LHCN-M2 (cell line): ENCODE data around the gene TRIO. TPM values are rescaled to one million over a fixed set of nuclear protein-coding genes. Genes with fewer than 3 reads are reported as not detected.

Experiments used
- DNase-seq: peaks from one replicate; pipeline ENCODE4 v3.0.0-alpha.2; 2012; ENCODE audit warnings: low read depth
- total RNA-seq: library from RNA; depleted of rRNA; stranded (reverse); fragments of >200 nt; gene quantifications from 2 replicates; pipeline ENCODE4 v1.2.3, GENCODE V29; 2014

The TRIO gene
- total RNA-seq, 1 experiment from 2014 or later: 168 TPM

DNA sequence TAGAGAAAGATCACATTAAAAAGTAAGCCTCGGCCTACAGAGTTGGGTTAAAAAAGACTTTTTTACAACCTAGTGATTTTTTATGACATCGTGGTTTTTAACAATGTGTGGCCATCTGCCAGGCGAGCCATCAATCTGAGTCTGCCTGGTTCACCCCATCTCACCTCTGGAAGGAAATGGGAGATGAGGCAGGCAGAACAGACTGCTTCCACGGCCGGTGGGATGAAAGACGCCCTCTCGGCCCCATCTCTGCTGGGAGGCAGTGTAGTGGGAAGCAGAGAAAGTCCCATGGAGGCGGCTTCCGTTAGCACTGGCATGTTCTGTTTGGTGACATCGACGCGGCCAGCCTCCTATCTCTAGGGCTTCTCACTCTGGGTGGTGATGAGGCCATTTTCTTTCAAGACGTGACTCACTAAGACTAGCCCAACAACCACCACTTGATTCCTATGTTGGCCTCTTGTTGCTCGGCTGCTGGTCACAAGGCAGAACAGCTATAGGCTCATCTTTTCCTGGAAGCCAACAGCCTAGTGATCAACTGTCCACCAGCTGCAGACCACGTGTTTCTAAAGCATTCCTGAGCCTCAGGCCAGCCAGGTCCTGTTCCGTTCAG, 306.0 kb downstream of the TRIO start:
- DNase-seq: peak; percentile 96

DNA sequence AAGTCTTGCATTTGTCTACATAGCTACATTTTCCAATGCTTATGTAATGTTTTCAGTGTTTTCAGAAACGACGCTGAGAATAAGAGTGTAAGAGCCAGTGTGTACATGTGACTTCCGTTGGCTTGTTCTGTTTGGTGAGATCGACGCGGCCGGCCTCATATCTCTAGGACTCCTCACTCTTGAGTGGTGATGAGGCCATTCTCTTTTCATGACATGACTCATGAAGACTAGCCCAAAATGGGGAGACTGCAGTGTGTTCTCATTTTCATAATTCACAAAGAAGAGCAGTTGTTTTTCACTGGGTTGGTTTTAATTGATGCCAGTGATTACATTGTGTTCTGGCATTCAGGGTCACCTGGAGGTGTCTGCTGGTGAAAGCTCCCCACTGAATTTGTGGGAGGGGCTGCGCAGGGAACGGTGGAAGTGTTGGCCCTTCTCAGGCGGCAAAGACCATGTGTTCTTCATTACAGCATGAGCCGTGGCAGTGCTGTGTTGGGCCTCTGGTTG, 306.9 kb downstream of the TRIO start:
- DNase-seq: peak; percentile 87

DNA sequence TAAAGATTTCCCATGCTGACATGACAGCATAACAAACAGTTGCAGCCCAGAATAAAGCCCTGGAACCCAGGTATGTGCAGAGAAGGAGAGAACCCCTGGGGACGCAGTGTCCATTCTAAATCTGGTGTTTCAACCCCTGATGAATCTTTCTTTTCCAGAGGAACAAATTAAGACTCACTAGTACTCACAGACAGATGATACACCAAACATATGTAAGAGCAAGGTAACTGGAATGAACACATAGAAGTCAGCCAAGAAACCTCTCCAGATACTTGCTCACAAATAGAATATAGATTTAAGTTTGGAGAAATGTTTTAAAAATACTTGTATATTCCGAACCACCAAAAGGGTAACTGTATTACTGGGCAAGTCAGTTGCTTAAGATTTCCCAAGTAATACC, 307.6 kb downstream of the TRIO start:
- no peak for DNase-seq

DNA sequence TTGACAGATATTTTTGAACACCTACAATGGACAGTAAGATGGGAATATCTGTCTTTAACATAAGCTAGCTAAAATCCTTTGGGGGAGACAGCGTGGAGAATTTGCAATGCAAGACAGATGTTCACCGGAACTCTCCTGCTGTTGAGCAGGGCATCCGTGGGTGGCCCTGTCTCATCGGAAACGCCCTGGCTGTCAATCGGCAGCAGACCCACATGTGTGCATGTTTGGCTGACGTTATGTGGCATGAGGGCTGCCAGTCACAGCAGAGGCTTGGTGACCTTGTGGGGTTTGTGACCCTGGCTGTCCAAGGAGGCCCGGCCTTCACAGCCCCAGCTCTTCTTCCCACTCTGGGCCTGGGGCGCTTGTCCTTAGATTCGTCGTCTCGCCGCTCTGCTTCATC, 308.7 kb downstream of the TRIO start:
- no peak for DNase-seq

DNA sequence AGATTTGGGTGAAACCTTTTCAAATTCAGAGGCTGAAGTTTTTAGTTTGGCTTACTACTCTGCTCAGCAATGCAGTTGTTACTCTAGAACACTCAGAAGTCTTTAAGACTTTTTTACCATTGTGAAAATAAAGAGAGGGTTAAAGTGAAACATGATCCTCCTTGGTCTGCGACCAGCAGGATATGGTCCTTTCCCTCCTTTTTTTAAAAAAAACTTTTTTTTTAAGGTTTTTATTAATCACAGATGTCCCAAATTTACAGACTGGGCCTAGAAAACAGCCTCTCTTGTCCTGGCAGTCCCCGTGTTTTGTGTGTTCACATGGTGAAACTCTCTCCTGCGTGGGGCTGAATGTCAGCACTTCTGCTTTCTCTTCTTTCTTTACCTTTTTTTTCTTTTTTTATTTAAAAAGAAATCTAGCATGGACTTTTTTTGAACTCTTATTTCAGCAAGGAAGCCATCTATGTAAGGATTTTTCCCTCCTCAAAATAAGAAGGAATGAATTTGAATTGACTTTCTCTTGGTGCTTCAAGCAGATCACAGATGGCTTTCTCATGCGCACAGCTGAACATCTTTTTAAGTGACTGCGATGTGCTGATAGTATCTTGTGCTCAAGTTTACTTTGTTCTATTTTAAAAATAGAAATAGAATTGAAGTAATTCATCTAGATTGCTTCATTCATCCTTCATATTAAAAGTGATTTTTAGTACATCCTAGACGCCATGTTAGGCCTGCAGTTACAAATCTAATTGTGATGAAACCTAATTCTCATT, 309.7 kb downstream of the TRIO start:
- DNase-seq: peak; percentile 42

DNA sequence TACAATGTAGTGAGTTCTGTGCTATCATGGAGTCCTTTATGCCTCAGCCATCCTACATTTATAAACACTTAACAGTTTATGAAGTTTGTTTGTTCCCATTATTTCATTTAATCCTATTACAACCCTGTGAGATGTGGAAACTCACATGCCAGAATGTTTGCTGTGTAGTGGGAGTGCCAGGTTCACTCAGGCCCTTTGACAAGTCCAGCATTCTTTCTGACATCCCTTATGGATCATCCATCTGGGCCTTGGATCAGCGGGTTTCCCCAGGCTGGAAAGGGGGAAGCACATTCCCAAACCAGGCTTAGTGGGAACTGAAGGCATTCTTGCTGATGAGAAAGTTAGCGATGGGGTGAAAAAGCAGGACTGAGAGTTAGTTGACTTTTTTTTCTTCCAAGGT, 310.3 kb downstream of the TRIO start:
- no peak for DNase-seq

DNA sequence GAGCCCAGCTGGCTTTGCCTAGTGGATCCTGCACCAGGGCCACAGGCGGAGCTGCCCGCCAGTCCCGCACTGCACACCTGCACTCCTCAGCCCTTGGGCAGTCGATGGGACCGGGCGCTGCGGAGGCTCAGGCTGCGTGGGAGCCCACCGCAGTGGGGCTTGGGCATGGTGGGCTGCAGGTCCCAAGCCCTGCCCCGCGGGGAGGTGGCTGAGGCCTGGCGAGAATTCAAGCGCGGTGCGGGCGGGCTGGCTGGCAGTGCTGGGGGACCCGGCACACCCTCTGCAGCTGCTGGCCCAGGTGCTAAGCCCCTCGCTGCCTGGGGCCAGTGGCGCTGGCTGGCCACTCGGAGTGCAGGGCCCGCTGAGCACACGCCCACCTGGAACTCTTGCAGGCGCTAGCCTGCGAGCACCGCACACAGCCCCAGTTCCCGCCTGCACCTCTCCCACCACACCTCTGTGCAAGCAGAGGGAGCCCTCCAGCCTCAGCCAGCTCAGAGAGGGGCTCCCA, 312.7 kb downstream of the TRIO start:
- DNase-seq: no peak

DNA sequence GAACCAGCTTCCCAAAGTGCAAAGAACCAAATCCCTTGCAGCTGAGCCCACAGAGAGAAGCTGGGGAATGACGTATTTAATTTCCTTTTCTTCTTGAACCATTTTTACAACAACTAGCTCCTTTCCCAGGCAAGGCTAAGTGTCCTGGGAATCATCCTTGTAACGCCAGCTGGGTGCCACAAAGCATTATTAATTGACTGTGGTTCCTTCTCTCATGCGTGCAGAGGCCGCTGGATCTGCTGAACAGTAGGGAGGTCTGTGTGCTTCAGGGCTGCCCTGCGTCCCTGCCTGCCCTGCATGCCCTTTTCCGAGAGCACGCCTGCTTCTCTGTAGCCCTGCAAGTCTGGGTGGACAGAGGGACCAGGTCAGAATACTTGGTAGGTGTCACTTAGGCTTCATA, 314.3 kb downstream of the TRIO start:
- DNase-seq: no peak

DNA sequence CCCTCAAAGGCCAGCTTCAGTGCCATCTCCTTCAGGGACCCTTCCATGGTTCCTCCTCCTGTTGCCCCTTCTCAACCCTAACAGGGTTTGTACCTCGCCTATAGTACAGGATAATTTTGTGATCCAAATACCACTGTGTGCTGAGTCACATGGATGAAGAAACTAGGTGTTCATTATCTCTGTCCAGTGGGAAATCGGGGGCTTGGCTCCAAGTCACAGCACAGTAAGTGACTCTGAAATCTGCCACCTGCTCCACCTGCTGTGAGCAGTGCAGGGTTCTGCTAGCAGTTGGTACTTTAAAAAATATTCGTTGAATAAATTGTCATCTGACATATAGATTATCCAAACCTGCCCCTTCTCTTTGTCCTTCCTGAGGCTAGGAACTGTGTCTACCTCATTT, 315.3 kb downstream of the TRIO start:
- no peak for DNase-seq

DNA sequence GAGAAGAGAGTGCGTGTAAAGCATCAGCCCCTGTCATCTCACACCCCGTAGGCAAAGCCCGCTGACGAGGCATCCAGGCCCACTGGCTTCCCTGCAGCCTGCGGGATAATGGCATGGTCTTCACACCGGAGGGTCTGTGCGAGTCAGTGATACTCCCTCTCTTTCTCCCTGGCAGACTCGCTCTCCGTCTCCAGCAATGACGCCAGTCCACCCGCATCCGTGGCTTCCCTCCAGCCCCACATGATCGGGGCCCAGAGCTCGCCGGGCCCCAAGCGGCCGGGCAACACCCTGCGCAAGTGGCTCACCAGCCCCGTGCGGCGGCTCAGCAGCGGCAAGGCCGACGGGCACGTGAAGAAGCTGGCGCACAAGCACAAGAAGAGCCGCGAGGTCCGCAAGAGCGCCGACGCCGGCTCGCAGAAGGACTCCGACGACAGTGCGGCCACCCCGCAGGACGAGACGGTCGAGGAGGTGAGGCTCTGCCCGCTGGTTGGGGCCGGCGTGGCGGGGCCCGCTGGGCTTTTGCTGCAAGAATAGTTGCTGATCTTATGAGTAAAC, 317.8 kb downstream of the TRIO start:
- DNase-seq: no peak

DNA sequence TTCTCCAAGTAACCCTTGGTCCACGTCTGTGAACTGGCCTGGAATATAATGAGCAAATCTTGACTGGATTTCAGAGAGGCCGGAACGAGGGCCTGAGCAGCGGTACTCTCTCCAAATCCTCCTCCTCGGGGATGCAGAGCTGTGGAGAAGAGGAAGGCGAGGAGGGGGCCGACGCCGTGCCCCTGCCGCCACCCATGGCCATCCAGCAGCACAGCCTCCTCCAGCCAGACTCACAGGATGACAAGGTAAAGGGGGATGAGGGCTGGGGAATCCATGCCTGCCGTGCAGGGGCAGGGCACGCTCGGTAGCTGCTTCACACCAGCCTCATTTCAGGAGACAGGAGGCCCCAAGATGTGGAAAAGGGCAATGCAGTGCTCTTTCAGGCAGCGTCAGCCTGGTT, 319.5 kb downstream of the TRIO start:
- no peak for DNase-seq

DNA sequence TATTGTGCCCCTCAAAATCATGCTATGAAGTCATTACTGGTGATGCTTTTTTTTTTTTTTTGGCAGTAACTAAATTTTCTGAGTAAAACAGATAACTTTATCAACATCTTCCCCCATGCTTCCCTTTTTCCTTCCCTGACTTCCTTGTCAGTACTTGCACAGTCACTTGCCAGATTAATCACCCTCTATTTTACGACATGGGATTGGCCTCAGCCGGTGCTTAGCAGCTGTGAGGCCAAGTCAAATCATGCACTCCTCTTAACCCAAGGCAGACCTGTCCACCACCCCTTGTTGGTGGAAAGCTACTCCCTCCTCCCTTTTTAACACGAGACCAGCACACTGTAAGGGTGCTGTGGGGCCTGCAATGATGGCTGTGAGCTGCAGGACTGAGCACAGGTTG, 320.5 kb downstream of the TRIO start:
- peak; percentile 83 for DNase-seq

DNA sequence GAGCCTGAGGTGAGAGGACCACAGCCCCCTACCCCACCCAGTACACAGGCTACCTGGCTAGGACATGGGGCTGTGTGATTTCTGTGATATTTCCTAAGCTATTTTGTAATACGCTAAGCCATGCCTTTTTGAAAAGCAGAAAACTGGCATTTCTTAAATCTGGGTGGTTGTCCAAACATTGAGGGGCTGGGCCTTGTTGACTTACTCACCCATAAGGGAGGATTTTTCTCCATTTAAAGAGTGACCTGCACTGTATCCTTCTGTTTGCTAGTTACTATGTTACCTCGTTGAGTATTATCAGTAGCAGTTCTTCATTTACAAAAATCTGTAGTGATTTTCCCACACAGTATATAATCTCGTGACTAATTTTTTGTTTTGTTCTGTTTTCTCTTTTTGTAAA, 321.0 kb downstream of the TRIO start:
- DNase-seq: no peak

DNA sequence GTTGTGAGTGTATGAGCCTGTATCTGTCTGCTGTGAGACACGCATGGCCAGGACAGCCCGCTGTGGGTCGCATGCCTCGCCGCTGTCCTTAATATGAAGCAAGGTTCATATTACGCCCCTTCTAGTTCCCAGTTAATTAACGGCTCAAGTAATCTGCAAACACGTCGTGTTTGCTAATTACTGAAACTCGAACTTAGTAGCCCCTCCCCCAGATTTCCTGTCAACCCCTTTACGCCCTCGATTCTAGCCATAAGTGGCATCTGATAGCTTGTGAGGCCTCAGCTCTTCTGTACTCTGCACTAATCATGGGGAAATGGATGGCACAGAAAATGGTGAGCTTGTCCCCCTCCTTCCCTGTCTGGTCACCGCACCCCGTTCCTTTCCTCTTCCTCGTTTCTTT, 321.5 kb downstream of the TRIO start:
- DNase-seq: no peak

DNA sequence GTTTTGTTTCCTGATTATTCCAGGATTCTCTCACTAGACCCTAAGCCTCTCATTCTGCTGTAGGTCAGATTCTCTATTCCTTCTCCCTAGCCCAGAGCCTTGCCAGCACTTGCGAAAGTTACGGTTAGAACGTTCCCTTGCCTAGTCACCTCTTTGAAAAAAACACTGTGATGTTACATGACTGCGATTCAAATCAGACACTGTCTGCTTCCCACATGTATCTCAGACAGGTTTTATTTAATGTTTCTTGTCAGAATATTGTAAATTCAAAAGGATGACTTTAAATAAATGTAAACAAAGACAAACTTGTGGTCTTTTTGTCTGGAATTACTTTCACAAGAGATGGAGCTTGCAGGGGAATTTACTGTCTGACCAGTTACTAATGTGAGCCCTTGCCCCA, 322.0 kb downstream of the TRIO start:
- no peak for DNase-seq

DNA sequence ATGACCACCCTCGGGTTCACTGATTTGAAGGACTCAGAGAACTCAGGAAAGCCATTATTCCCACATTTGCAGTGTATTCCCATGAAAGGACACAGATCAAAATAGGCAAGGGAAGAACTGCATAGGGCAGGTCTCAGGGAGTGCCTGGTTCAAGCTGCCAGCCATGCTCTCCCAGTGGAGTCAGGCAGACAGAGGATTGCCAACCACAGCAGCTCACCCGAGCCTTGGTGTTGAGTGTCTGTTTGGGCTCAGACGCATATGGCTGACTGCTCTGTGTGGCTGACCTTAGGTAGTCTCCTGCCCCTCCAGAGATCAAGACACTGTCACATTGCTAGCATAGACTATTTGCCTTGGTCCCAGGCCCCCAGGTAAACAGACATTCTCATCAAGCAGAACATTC, 322.6 kb downstream of the TRIO start:
- DNase-seq: no peak

DNA sequence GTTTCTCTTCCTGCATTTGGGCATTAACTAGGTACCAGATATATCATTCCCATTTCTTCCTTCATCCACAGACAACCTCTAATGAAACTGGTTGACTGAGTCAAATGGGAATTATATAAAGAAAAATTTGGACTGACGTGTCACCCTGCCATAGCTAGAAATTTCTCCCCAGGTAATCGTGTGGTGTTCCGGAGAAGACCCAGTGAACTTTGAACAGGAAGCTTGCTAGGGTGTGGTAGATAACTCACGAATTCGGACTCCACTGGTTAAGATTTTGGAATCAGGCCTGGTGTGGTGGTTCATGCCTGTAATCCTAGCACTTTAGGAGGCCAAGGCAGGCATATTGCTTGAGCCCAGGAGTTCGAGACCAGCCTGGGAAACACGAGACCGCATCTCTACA, 324.1 kb downstream of the TRIO start:
- no peak for DNase-seq

DNA sequence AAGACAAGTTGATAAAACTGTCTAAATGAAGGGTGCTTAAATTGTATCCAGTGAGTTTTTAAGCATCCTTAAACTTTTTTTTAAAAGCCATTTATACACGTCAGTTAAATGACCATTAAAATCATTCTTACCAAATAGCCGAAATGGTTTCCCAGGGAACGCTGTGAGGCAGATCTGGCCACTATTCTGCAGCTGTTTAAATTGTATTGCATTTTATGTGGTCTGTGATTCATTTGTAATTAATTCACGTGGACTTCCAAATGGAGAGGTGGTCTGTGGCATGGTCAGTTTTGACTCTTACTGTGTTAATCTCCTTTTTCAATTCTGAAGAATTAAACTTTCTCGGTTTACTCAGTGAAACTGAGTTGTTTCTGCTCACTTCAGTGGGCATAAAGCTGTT, 324.7 kb downstream of the TRIO start:
- peak; percentile 89 for DNase-seq

DNA sequence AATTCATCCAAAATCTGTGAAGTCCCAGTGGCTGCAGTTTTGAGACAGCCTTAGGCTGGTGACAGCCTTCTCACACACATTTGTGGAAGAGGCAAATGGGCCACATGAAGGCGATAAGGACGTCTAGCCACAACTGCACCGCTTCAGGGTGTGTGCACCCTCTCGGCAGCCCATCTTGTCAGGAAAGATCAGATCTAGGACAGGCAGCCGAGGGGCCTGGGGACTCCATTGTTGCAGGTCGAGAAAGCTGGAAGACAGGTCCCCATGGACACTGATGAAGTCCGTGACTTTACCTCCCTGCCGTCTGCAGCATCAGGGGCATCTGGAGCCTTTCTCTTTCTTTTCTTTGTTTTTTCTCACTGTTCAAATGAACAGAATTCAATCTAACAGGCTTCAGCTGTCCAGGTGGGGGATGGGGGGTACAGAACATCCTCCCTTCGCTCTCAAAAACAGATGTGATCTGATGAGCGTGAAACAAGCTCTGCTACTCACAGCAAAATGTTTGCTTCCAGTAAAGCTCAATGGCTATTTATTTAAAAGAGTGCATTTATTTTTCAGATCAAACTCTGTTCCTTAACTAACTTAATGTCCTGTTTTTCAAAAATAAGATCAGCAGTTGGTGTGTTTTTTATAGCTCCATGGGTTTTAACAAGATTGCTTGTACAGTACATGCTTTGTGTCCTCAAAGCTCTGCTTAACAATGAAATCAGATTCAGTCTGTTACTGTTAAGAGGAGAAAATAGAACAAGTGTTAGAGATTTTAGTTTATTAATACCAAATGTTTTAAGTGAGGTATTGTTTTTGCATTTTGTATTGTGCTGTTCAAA, 326.6 kb downstream of the TRIO start:
- no peak for DNase-seq

DNA sequence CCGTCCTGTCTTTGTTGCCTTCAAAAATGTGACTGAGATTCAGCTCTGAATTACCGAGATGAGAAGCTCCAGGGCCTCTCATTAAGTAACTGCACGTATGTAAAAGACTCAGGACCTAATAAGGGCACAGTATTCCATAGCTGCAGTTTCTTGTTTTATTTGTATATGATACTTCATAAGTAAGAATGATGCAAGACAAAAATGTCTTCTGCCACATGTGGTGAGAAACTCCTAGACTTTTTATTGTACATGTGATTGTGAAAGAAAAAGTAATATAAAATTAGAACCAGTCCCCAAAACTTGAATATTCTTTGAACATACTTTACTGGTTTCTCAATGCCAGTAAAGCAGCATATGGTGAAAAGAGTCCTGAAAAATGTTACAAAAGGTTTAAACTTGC, 328.4 kb downstream of the TRIO start:
- DNase-seq: no peak

DNA sequence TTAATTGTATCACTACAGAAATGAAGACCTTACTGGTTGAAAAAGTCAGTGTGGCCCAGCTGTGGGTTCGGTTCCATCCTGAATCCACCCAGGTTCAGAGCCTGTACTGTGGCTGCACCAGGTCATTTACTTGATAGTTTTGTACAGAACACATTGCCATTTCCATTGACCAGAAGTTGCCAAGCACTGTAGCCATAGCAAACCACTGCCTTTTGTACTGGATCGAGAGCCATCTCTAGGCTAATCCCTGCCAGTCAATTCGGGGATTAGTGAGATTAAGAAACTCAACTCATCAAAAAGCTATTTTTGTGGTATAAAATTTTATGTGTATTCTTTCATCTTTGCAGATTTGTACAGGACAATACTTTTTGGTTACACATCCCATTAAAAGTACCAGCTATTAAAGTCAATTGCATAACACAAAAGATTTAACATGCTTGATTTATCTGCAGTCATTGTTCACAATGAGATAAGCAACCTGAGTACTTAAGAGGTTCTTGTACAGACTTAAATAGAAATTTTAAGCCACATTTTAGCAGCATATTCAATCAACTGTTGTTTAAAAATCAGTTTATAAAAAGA, 329.9 kb downstream of the TRIO start:
- DNase-seq: no peak

DNA sequence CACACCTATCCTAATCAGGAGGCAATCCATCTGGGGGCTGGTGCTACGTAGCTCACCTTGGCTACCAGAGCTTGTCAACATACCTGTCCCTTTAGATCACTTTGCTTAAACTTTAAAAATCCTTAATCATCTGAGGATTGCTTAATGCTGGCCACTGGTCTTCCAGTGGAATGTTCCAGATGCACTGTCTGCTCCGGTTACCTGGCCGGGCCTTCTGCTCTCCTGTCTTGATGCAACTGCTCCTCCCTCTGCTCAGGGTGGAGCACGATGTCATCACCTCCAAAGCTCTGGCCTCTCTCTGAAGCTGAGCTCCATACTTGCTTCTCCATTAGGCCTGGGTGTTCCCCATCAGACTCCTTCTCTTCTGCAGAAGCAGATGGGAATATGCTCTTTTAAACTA, 331.9 kb downstream of the TRIO start:
- no peak for DNase-seq
